CD8-positive, alpha-beta memory T cell (primary cell): Measurements from ENCODE around the gene EPS8. TPM values are rescaled to one million over a fixed set of nuclear protein-coding genes. Genes with fewer than 3 reads are reported as not detected.

Experiments used
- CTCF ChIA-PET: fragments of 350-600 bp; sonication (Branson Sonifier 250); formaldehyde crosslinking; loops from one replicate; lab custom pipeline; 2021; ENCODE audit warnings: antibody characterized with exemption; lab: Charles Lee
- POLR2A ChIA-PET: fragments of 350-600 bp; sonication (Branson Sonifier 250); formaldehyde crosslinking; loops from one replicate; lab custom pipeline; 2021; ENCODE audit warnings: antibody characterized with exemption; lab: Charles Lee
- DNase-seq, 5 donors: peaks; one replicate each; pipeline versions ENCODE4 v3.0.0 to v3.0.0-alpha.2; 2020 to 2022; ENCODE audit warnings: mixed read lengths in 1 of 5
- H3K27ac ChIP-seq: one replicate; pipeline ENCODE4 v1.7.0; 2013; ENCODE audit warnings: low read depth, mild to moderate bottlenecking, low read length, moderate library complexity
- H3K27me3 ChIP-seq: 2 replicates; pipeline ENCODE4 v1.7.0; 2013; ENCODE audit warnings: low read length, mild to moderate bottlenecking; ENCODE audit not compliant: insufficient read depth, poor library complexity, severe bottlenecking
- H3K36me3 ChIP-seq: 2 replicates; pipeline ENCODE4 v1.7.0; 2013; ENCODE audit warnings: mild to moderate bottlenecking, low read length, moderate library complexity; ENCODE audit not compliant: insufficient read depth
- H3K4me1 ChIP-seq: 2 replicates; pipeline ENCODE4 v1.7.0; 2013; ENCODE audit warnings: mild to moderate bottlenecking, low read length, moderate library complexity; ENCODE audit not compliant: insufficient read depth
- H3K4me3 ChIP-seq: 2 replicates; pipeline ENCODE4 v1.7.0; 2013; ENCODE audit warnings: mild to moderate bottlenecking, low read length
- H3K9me3 ChIP-seq: 2 replicates; pipeline ENCODE4 v1.7.0; 2013; ENCODE audit warnings: mild to moderate bottlenecking, low read length
- H3K27ac Mint-ChIP-seq, 8 donors: one replicate each; pipeline ENCODE4 v1.8.0; 2020 to 2021; ENCODE audit warnings: mixed read lengths in 8 of 8, mild to moderate bottlenecking in 6 of 8, inconsistent platforms in 3 of 8, moderate library complexity in 3 of 8
- H3K27me3 Mint-ChIP-seq, 2 donors: one replicate each; pipeline ENCODE4 v1.8.0; 2020 to 2021; ENCODE audit warnings: mixed read lengths in 2 of 2, mild to moderate bottlenecking in 1 of 2, moderate library complexity in 1 of 2
- H3K36me3 Mint-ChIP-seq, 3 donors: one replicate each; pipeline ENCODE4 v1.8.0; 2020 to 2021; ENCODE audit warnings: mixed read lengths in 3 of 3, inconsistent platforms in 1 of 3, mild to moderate bottlenecking in 1 of 3
- H3K4me1 Mint-ChIP-seq, 3 donors: one replicate each; pipeline ENCODE4 v1.8.0; 2020 to 2021; ENCODE audit warnings: mixed read lengths in 3 of 3, inconsistent platforms in 1 of 3, mild to moderate bottlenecking in 1 of 3
- H3K4me3 Mint-ChIP-seq, 7 donors: one replicate each; pipeline ENCODE4 v1.8.0; 2020 to 2021; ENCODE audit warnings: mixed read lengths in 7 of 7, mild to moderate bottlenecking in 6 of 7, moderate library complexity in 4 of 7, inconsistent platforms in 2 of 7
- H3K9me3 Mint-ChIP-seq, 5 donors: one replicate each; pipeline ENCODE4 v1.8.0; 2020 to 2022; ENCODE audit warnings: mixed read lengths in 5 of 5, mild to moderate bottlenecking in 3 of 5, moderate library complexity in 2 of 5, inconsistent platforms in 1 of 5
- polyA plus RNA-seq: library from polyadenylated mRNA; unstranded; fragments of 300-500 nt; fragmentation: Illumina TruSeq; gene quantifications from one replicate; pipeline ENCODE4 v1.2.3, GENCODE V29; 2021
- total RNA-seq, 2 experiments: library from RNA; stranded (reverse); gene quantifications; one replicate each; pipeline ENCODE4 v1.2.3, GENCODE V29; 2021

EPS8 gene
- total and polyA plus RNA-seq, 3 experiments from 2014 or later, result 0.92 to 2.3 (median 1.1) TPM

DNA sequence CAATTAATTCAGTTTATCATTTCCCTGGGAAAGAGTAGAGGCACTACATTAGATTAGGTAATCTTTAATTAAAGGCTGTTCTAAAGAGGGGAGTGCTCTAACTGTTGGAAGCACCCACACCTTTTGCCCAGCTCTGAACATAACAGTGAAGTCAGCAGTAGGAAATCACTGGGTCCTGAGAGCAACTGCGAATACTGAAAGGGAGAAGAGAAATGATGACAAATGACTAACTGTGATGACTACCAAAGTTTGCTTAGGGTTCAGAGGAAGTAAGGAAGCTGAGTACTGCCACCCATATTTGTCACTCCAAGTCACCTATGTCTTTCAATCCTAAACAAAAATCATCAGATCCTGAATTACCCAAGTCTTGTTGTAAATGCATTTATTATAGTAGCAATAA is 140.6 kb downstream of the EPS8 start:
- H3K4me1 Mint-ChIP-seq, result no peaks in the 10 kb centered on the region
- CTCF ChIA-PET, result no interaction called here
- POLR2A ChIA-PET, result no interaction called here

DNA sequence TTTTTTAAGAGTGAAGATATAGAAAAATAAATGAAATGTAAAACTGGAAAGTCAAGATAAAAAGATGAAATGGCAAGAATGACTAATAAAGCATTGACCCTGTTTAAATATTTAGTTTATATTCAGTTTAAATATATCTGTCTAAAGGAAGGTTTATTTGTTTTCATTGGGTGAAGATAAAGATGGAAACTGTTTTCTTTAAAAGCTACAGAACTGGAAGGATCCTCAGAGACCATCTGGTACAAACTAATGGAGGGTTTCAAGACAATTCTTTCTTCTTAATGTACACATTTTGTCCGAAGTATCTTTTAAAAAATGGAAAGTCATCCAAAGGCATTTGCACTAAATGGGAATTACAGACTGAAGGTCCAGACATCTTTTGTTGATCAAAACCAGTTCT is 142.6 kb downstream of the EPS8 start:
- H3K27me3 Mint-ChIP-seq, result peaks cover 0 to 3% of the 10 kb centered on the region in 2 donors
- no peaks in the 10 kb centered on the region for H3K36me3 ChIP-seq
- H3K4me1 ChIP-seq, result no peaks in the 10 kb centered on the region
- H3K4me3 ChIP-seq, result no peak overlapping the region
- no peaks in the 10 kb centered on the region for H3K36me3 Mint-ChIP-seq
- H3K9me3 ChIP-seq, result no peaks in the 10 kb centered on the region
- H3K27ac Mint-ChIP-seq, result no peak overlapping the region
- H3K27me3 ChIP-seq, result no peaks in the 10 kb centered on the region
- H3K9me3 Mint-ChIP-seq, result peaks cover 0 to 1% (median 0%) of the 10 kb centered on the region in 5 donors
- no peaks in the 10 kb centered on the region for H3K4me1 Mint-ChIP-seq
- DNase-seq, result no peak
- H3K27ac ChIP-seq, result no peak overlapping the region
- POLR2A ChIA-PET, result no interaction called here
- CTCF ChIA-PET, result no interaction called here
- no peak overlapping the region for H3K4me3 Mint-ChIP-seq

More for the DNA sequence above, 140.6 kb downstream of the EPS8 start:
- H3K4me3 ChIP-seq, result no peak overlapping the region
- peaks cover 0 to 1% (median 0%) of the 10 kb centered on the region in 5 donors for H3K9me3 Mint-ChIP-seq
- H3K4me3 Mint-ChIP-seq, result no peak overlapping the region
- H3K27me3 Mint-ChIP-seq, result peaks cover 0 to 3% of the 10 kb centered on the region in 2 donors
- H3K27ac ChIP-seq, result no peak overlapping the region
- no peaks in the 10 kb centered on the region for H3K36me3 Mint-ChIP-seq
- H3K27me3 ChIP-seq, result no peaks in the 10 kb centered on the region
- H3K9me3 ChIP-seq, result no peaks in the 10 kb centered on the region
- no peaks in the 10 kb centered on the region for H3K36me3 ChIP-seq
- DNase-seq, result no peak
- H3K27ac Mint-ChIP-seq, result no peak overlapping the region
- no peaks in the 10 kb centered on the region for H3K4me1 ChIP-seq

DNA sequence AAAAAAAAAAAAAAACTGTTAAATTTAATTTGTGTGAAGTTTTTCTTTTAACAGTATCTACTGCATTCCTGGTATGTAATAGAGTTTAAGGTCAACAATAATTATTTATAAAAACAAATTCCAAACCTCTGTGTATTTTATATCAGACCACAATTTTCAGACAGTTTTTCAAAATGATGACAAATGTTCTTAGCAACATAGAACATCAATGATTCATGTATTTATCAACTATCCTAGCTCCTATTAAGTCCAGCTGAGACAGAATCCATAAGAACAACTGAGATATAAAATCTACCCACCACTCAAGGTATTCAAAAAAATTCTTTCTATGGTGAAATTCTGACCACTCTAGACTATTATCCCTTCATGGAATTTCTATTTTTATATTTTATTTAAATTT is 144.5 kb downstream of the EPS8 start:
- CTCF ChIA-PET, result no interaction called here
- H3K4me1 Mint-ChIP-seq, result no peaks in the 10 kb centered on the region

DNA sequence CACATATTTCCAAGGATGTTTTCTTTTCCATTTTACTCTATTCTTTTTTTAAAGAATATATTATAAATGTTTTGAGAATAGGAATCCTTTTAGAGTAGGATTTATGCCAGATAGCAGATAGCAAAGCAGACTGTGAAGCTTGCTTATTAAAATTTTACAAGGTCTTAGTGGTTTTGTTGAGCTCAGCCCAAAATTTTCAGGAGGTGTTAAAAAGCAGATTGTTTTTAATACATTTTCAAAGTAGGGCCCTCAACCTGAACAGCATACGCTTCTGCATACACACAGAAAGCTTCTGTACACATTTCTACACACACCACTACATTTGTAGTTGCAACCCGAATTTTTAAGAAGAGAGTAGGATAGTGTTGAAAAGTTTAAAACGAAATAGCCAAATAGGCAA is 151.0 kb downstream of the EPS8 start:
- no peak overlapping the region for H3K4me3 ChIP-seq
- Mint-ChIP-seq H3K27me3 (peaks cover 2 to 5% of the 10 kb centered on the region in 2 donors), H3K36me3 (no peaks in the 10 kb centered on the region), H3K4me3 (no peak overlapping the region), H3K27ac (no peak overlapping the region), H3K4me1 (no peaks in the 10 kb centered on the region), H3K9me3 (no peaks in the 10 kb centered on the region)
- no peaks in the 10 kb centered on the region for H3K4me1 ChIP-seq
- POLR2A ChIA-PET, result no interaction called here
- no peaks in the 10 kb centered on the region for H3K9me3 ChIP-seq
- H3K27ac ChIP-seq, result no peak overlapping the region
- DNase-seq, result no peak
- CTCF ChIA-PET, result no interaction called here
- no peaks in the 10 kb centered on the region for H3K36me3 ChIP-seq
- H3K27me3 ChIP-seq, result no peaks in the 10 kb centered on the region

More for the DNA sequence above, 144.5 kb downstream of the EPS8 start:
- Mint-ChIP-seq H3K36me3 (no peaks in the 10 kb centered on the region), H3K4me3 (no peak overlapping the region), H3K9me3 (peaks cover 0 to 1% (median 0%) of the 10 kb centered on the region in 5 donors), H3K27me3 (peaks cover 0 to 3% of the 10 kb centered on the region in 2 donors), H3K27ac (no peak overlapping the region)
- Histone ChIP-seq H3K4me1 (no peaks in the 10 kb centered on the region), H3K9me3 (no peaks in the 10 kb centered on the region), H3K36me3 (no peaks in the 10 kb centered on the region), H3K27me3 (no peaks in the 10 kb centered on the region), H3K4me3 (no peak overlapping the region), H3K27ac (no peak overlapping the region)
- no peak for DNase-seq
- POLR2A ChIA-PET, result no interaction called here

DNA sequence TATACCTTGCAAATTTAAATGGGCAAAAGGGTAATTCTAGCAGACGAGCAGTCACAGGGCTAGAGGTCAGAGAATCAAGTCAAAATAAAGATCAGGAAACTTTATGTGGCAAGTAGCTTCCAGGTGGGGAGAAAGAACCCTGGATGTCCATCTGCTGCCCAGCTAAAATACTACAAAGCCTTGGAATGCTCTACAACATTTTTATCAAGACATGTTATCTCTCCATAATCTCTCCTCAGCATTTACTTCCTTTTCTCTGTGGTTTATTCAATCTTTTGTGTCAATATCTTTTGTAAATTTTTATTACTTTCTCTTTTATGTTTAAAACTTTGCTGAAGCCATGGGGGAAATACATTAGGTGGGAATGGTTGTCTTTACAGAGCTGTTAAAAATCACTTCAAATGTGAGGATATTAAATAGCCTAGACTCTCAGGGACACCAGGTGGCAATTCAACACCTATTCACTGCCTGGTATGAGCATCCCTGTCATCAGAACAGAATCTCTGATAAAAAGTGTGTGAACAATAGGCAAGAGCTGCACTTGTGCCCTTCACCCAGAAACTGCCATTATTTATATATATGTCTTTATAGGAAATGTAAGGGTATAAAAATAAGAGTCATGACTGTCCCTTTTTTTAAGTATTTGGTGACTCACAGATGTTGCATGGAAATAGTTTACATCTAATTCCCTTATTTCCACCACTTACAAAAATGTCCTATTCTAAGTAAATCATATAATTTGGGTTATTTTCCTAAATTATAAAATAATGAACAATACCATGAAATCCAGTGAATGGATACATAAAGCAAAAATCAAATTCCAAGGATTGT is 152.9 kb downstream of the EPS8 start:
- H3K4me1 Mint-ChIP-seq, result no peaks in the 10 kb centered on the region
- no peak overlapping the region for H3K27ac Mint-ChIP-seq
- H3K9me3 Mint-ChIP-seq, result no peaks in the 10 kb centered on the region
- Histone ChIP-seq H3K27me3 (no peaks in the 10 kb centered on the region), H3K4me1 (no peaks in the 10 kb centered on the region), H3K27ac (no peak overlapping the region), H3K4me3 (no peak overlapping the region), H3K9me3 (no peaks in the 10 kb centered on the region), H3K36me3 (no peaks in the 10 kb centered on the region)
- ChIA-PET POLR2A (no interaction called here), CTCF (no interaction called here)
- no peaks in the 10 kb centered on the region for H3K36me3 Mint-ChIP-seq
- peaks cover 2 to 5% of the 10 kb centered on the region in 2 donors for H3K27me3 Mint-ChIP-seq
- no peak for DNase-seq
- H3K4me3 Mint-ChIP-seq, result no peak overlapping the region

DNA sequence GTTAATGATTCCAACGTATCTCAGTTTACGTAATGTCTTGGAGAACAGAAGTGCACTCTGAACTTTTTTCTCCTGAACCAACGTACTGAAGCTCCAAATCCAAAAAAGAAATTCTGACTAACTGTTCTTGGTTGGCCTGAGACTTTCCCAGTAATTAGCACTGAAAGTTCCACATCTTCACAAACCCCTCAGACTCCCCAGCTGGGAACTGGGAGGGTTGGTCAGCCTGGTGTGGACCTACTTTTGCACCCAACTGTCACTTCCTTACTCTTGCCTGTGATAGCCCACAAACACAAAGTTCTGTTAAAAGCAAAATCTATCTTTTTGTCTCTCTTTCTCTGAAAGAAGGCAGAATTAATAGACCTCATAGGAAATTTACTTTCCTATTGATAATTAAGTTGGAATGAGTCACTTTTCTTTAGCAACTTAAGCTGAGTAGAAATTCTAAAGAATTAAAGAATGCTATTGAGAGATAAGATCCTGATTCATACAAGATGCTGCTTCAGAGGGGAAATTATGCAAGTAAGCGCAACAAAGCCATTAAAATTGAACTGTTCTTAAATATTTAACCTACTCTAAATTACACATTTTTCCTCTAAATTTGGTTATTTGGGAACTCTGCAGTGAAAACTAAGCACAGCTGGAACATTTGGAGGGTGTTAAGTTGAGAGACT is 155.0 kb downstream of the EPS8 start:
- no peaks in the 10 kb centered on the region for H3K9me3 Mint-ChIP-seq
- POLR2A ChIA-PET, result no interaction called here
- CTCF ChIA-PET, result no interaction called here

DNA sequence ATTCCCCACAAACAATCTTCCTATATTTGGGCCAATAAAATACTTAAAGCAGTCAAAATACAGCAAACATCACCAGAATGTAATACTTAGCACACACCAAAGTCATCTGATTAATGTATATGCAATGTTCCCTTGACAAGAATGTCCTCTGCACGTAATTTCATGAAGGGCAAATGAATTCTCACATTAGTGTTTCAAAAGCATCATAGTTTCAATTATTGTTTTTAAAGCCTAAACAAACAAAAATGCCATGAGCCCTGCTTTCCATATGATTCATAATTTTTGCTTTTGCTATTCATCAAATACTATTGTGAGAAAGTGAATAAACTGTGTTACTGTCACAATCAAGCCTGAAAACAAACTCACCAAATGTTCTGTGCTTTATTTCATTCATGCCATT is 156.0 kb downstream of the EPS8 start:
- no peak for DNase-seq
- Histone ChIP-seq H3K4me1 (no peaks in the 10 kb centered on the region), H3K4me3 (no peak overlapping the region), H3K27me3 (no peaks in the 10 kb centered on the region), H3K36me3 (no peaks in the 10 kb centered on the region), H3K27ac (no peak overlapping the region), H3K9me3 (no peaks in the 10 kb centered on the region)
- Mint-ChIP-seq H3K4me3 (no peak overlapping the region), H3K9me3 (no peaks in the 10 kb centered on the region), H3K36me3 (no peaks in the 10 kb centered on the region), H3K27ac (no peak overlapping the region), H3K4me1 (no peaks in the 10 kb centered on the region), H3K27me3 (peaks cover 2 to 5% of the 10 kb centered on the region in 2 donors)
- ChIA-PET POLR2A (no interaction called here), CTCF (no interaction called here)

More for the DNA sequence above, 155.0 kb downstream of the EPS8 start:
- Mint-ChIP-seq H3K27me3 (peaks cover 2 to 5% of the 10 kb centered on the region in 2 donors), H3K4me1 (no peaks in the 10 kb centered on the region), H3K4me3 (no peak overlapping the region), H3K27ac (no peak overlapping the region), H3K36me3 (no peaks in the 10 kb centered on the region)
- H3K36me3 ChIP-seq, result no peaks in the 10 kb centered on the region
- H3K9me3 ChIP-seq, result no peaks in the 10 kb centered on the region
- DNase-seq, result no peak
- H3K4me3 ChIP-seq, result no peak overlapping the region
- H3K4me1 ChIP-seq, result no peaks in the 10 kb centered on the region
- H3K27ac ChIP-seq, result no peak overlapping the region
- no peaks in the 10 kb centered on the region for H3K27me3 ChIP-seq

DNA sequence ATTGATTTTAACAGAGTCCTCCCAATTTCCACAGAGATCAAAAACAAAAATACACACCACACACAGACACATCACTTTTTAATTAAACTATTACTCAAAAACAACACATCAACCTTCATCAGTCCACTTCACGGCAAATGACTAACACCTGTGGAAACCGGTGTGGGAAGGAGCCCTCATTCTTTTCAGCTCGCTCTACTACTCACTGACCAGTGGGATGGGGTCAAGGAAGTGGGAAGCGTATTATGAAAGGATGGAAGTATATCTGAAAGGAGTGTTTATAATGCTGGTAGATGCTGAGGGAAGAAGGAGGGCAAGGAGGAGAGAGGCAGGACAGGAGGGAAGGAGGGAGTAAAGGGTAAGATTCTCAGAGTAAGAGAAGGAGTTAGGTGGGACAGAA is 156.5 kb downstream of the EPS8 start:
- Histone ChIP-seq H3K9me3 (no peaks in the 10 kb centered on the region), H3K36me3 (no peaks in the 10 kb centered on the region), H3K4me1 (no peaks in the 10 kb centered on the region), H3K4me3 (no peak overlapping the region), H3K27me3 (no peaks in the 10 kb centered on the region), H3K27ac (no peak overlapping the region)
- ChIA-PET CTCF (no interaction called here), POLR2A (no interaction called here)
- no peak overlapping the region for H3K27ac Mint-ChIP-seq
- no peak overlapping the region for H3K4me3 Mint-ChIP-seq
- DNase-seq, result no peak
- no peaks in the 10 kb centered on the region for H3K9me3 Mint-ChIP-seq
- no peaks in the 10 kb centered on the region for H3K4me1 Mint-ChIP-seq
- peaks cover 2 to 4% of the 10 kb centered on the region in 2 donors for H3K27me3 Mint-ChIP-seq
- H3K36me3 Mint-ChIP-seq, result no peaks in the 10 kb centered on the region
